Bronchial epithelial cell (primary cell): ENCODE results near the gene MRPS27. TPM values are rescaled to one million over a fixed set of nuclear protein-coding genes. Genes with fewer than 3 reads are reported as not detected.
A peak's percentile ranks its signal among the peaks of the same experiment; 100 is the strongest.

ENCODE experiments used
- DNase-seq: peaks from one replicate; pipeline ENCODE4 v3.0.0-alpha.2; 2010; ENCODE audit warnings: low read depth
- FAIRE-seq: peaks from 2 replicates; lab custom pipeline; 2011; peaks lifted over from hg19 to GRCh38; lab: Jason Lieb, UNC
- H3K27me3 ChIP-seq: 2 replicates; pipeline ENCODE4 v1.5.1; 2011; ENCODE audit warnings: low read length; ENCODE audit not compliant: control insufficient read depth, insufficient read depth
- H3K36me3 ChIP-seq: 2 replicates; pipeline ENCODE4 v1.5.1; 2011; ENCODE audit warnings: low read length; ENCODE audit not compliant: control insufficient read depth, insufficient read depth
- H3K4me3 ChIP-seq: 2 replicates; pipeline ENCODE4 v1.5.1; 2011; ENCODE audit warnings: mild to moderate bottlenecking, low read depth, low read length, control low read depth
- CTCF ChIP-seq: IDR thresholded peaks from 2 replicates; pipeline ENCODE4 v1.5.1; 2011; ENCODE audit warnings: mild to moderate bottlenecking, moderate library complexity, low read length, control low read depth, inconsistent platforms; ENCODE audit not compliant: insufficient read depth, severe bottlenecking
- total RNA-seq: library from RNA; depleted of rRNA; stranded (reverse); fragments of >200 nt; gene quantifications from 2 replicates; pipeline ENCODE4 v1.2.1, GENCODE V29; 2014

The MRPS27 gene
- total RNA-seq, 1 donor from 2014 or later, result 53.4 TPM

GRCh38 chr5:72194846-72195245 is 125.2 kb downstream of the MRPS27 start:
- no peak overlapping the region for H3K4me3 ChIP-seq
- no peaks in the 10 kb centered on the region for H3K36me3 ChIP-seq
- TF ChIP-seq CTCF, result no peak
- DNase-seq (no peak), FAIRE-seq (no peak)
- peaks cover 1% of the 10 kb centered on the region for H3K27me3 ChIP-seq

DNA sequence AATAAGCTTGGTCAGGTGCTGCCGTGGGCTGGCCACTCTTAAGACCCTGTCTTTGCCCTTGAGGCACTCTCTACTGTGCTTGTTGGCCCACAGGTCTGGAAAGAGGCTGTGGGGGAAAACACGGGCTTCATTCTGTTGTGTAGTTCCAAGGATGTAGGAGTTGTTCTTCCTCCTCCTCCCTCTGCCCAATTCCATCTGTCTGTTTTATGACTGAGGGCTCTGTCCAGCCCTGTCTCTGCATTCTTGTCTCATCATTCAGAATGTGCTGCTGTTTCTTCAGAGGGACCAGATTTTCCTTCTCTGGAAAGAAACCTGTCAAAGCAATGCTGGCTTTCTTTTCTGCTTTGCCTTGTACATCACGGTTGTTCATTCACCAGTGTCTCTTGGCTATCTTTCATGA is 128.6 kb downstream of the MRPS27 start:
- FAIRE-seq (no peak), DNase-seq (no peak)
- peaks cover 1% of the 10 kb centered on the region for H3K27me3 ChIP-seq
- no peak overlapping the region for H3K4me3 ChIP-seq
- TF ChIP-seq CTCF, result no peak
- no peaks in the 10 kb centered on the region for H3K36me3 ChIP-seq

GRCh38 chr5:72189146-72189545 is 130.9 kb downstream of the MRPS27 start:
- FAIRE-seq, result no peak
- Histone ChIP-seq H3K4me3 (no peak overlapping the region), H3K27me3 (no peaks in the 10 kb centered on the region), H3K36me3 (no peaks in the 10 kb centered on the region)
- TF ChIP-seq CTCF, result no peak
- DNase-seq, result no peak

DNA sequence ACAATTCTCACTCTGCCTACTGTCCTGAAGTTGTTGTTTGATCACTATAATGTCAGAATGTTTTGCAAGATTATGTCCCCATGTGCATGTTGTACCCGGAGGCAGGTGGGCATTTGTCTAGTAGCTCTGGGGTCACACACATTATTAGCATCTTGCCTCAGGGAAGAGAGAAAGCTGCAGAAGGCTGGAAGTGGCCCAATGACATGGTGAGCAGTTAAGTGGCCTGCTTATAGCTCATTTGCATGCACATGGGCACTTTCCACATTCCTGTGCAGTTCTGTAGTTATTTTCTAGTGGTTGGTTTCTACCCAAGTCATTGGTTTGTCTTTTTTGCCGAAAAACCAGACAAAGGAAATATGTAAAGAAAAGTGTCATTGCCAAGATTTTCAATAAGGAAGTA is 131.9 kb downstream of the MRPS27 start:
- no peak overlapping the region for H3K4me3 ChIP-seq
- H3K27me3 ChIP-seq, result no peaks in the 10 kb centered on the region
- no peak for TF ChIP-seq CTCF
- H3K36me3 ChIP-seq, result no peaks in the 10 kb centered on the region
- FAIRE-seq (no peak), DNase-seq (no peak)

- no peaks in the 10 kb centered on the region for H3K36me3 ChIP-seq
- H3K27me3 ChIP-seq, result no peaks in the 10 kb centered on the region
- FAIRE-seq, result peak; percentile 47
- peak; percentile 21 for DNase-seq
- H3K4me3 ChIP-seq, result no peak overlapping the region
- no peak for TF ChIP-seq CTCF
Observed at GRCh38 chr5:72187388-72188075, 132.5 kb downstream of the MRPS27 start.
